K562 (cell line): ENCODE results near the gene PRMT6. TPM values are rescaled to one million over a fixed set of nuclear protein-coding genes. Genes with fewer than 3 reads are reported as not detected.

Experiments used
- ATF7 ChIP-seq: fragments of 450-650 bp; IDR thresholded peaks from 2 replicates; pipeline ENCODE4 v1.7.1; 2014; ENCODE audit warnings: mild to moderate bottlenecking, moderate library complexity
- CHCHD3 ChIP-seq: fragments of 250-450 bp; sonication (Bioruptor Pico); IDR thresholded peaks from 2 replicates; pipeline ENCODE4 v2.1.2; 2022; ENCODE audit warnings: mild to moderate bottlenecking
- CTBP1 ChIP-seq: fragments of 450-650 bp; IDR thresholded peaks from 2 replicates; pipeline ENCODE4 v1.6.1; 2016; ENCODE audit warnings: borderline replicate concordance
- ETV5 ChIP-seq: sonication (generic); formaldehyde crosslinking; IDR thresholded peaks from 2 replicates; pipeline ENCODE4 v1.4.0; 2020; ENCODE audit warnings: low read depth, mild to moderate bottlenecking, missing genetic modification reagents
- GABPB1 ChIP-seq: sonication (generic); formaldehyde crosslinking; IDR thresholded peaks from 2 replicates; pipeline ENCODE4 v1.8.0; 2022; ENCODE audit warnings: mild to moderate bottlenecking, missing genetic modification reagents
- GATAD2A ChIP-seq: fragments of 450-650 bp; IDR thresholded peaks from 2 replicates; pipeline ENCODE4 v1.6.1; 2017
- GTF2A2 ChIP-seq: IDR thresholded peaks from 2 replicates; pipeline ENCODE4 v1.6.1; 2016; ENCODE audit warnings: mild to moderate bottlenecking, missing genetic modification characterization, missing compliant biosample characterization
- HLTF ChIP-seq: fragments of 450-650 bp; IDR thresholded peaks from 2 replicates; pipeline ENCODE4 v1.6.1; 2016
- HNRNPL ChIP-seq: fragments of 200-400 bp; formaldehyde crosslinking; IDR thresholded peaks from 2 replicates; pipeline ENCODE4 v1.6.1; 2017; ENCODE audit warnings: low read depth, mild to moderate bottlenecking, low read length
- LCOR ChIP-seq: sonication (generic); formaldehyde crosslinking; IDR thresholded peaks from 2 replicates; pipeline ENCODE4 v1.8.0; 2022; ENCODE audit warnings: mild to moderate bottlenecking, missing genetic modification reagents
- MYC ChIP-seq, 2 experiments: fragments of 250-450 bp in 1 of 2; sonication (Bioruptor Pico) in 1 of 2; IDR thresholded peaks; 2 replicates each; pipeline versions ENCODE4 v1.5.1 to v1.6.1; 2012 to 2021; ENCODE audit warnings: low read depth in 2 of 2, borderline replicate concordance in 1 of 2, improper control_type of control experiment in 1 of 2, low read length in 1 of 2, mild to moderate bottlenecking in 1 of 2, moderate library complexity in 1 of 2
- NCOA4 ChIP-seq: fragments of 450-650 bp; IDR thresholded peaks from 2 replicates; pipeline ENCODE4 v1.6.1; 2018; ENCODE audit warnings: mild to moderate bottlenecking; ENCODE audit not compliant: partially characterized antibody
- NFIC ChIP-seq: fragments of 450-650 bp; IDR thresholded peaks from 2 replicates; pipeline ENCODE4 v1.6.1; 2017; ENCODE audit warnings: mild to moderate bottlenecking, inconsistent platforms
- NFRKB ChIP-seq: fragments of 450-650 bp; IDR thresholded peaks from 2 replicates; pipeline ENCODE4 v1.6.1; 2016; ENCODE audit warnings: low read depth
- PHB ChIP-seq: fragments of 250-450 bp; sonication (Bioruptor Pico); IDR thresholded peaks from 2 replicates; pipeline ENCODE4 v1.5.0; 2021
- PHF21A ChIP-seq: fragments of 450-650 bp; IDR thresholded peaks from 2 replicates; pipeline ENCODE4 v1.6.1; 2017; ENCODE audit warnings: low read depth, borderline replicate concordance
- PHF8 ChIP-seq: fragments of 200-600 bp; sonication (generic); IDR thresholded peaks from 2 replicates; pipeline ENCODE4 v1.6.1; 2012; ENCODE audit warnings: mixed run types, mild to moderate bottlenecking, inconsistent platforms, low read length, moderate library complexity, borderline replicate concordance
- POLR3G ChIP-seq: IDR thresholded peaks from 2 replicates; pipeline ENCODE4 v1.6.1; 2011; ENCODE audit not compliant: insufficient read length, insufficient replicate concordance; ENCODE audit errors: extremely low read depth
- PTBP1 ChIP-seq: fragments of 200-400 bp; formaldehyde crosslinking; IDR thresholded peaks from 2 replicates; pipeline ENCODE4 v1.6.1; 2017; ENCODE audit warnings: low read depth, low read length
- PYGO2 ChIP-seq: fragments of 450-650 bp; IDR thresholded peaks from 2 replicates; pipeline ENCODE4 v1.6.1; 2016; ENCODE audit warnings: mild to moderate bottlenecking, missing genetic modification characterization, moderate library complexity, missing compliant biosample characterization
- SAP30 ChIP-seq: fragments of 200-600 bp; sonication (generic); IDR thresholded peaks from 2 replicates; pipeline ENCODE4 v1.6.1; 2012; ENCODE audit warnings: borderline replicate concordance, low read depth, mild to moderate bottlenecking, moderate library complexity, low read length, control low read depth, inconsistent platforms; ENCODE audit not compliant: insufficient read depth, poor library complexity, severe bottlenecking
- TEAD2 ChIP-seq: fragments of 450-650 bp; IDR thresholded peaks from 2 replicates; pipeline ENCODE4 v1.6.1; 2016; ENCODE audit warnings: missing genetic modification characterization, control low read depth, missing compliant biosample characterization
- USF2 ChIP-seq: sonication (generic); formaldehyde crosslinking; IDR thresholded peaks from 2 replicates; pipeline ENCODE4 v1.5.0; 2020; ENCODE audit warnings: missing genetic modification reagents
- polyA plus RNA-seq, 8 experiments: library from polyadenylated mRNA; depleted of rRNA in 4 of 8; stranded (reverse) in 5 of 8; unstranded in 3 of 8; fragments of >200 nt; fragmentation: Nextera tagmentation in 2 of 8; fragmentation: Illumina TruSeq in 1 of 8; extraction: Ambion mirVana in 2 of 8; extraction: Trizol in 1 of 8; gene quantifications; 2 replicates each; pipeline versions ENCODE4 v1.2.1 to v1.2.3, GENCODE V29; 2011 to 2014; ENCODE audit warnings: inconsistent platforms in 1 of 8, missing spikeins in 1 of 8
- total RNA-seq, 7 experiments: library from RNA; depleted of rRNA in 6 of 7; stranded (reverse); fragments of >200 nt in 6 of 7; fragmentation: Illumina TruSeq in 2 of 7; extraction: Trizol in 2 of 7; gene quantifications; 2 replicates each; pipeline versions ENCODE4 v1.2.1 to v1.2.3, GENCODE V29; 2011 to 2021; ENCODE audit warnings: low replicate concordance in 1 of 7
- TF ChIP-seq, protein P1 (sequence below): fragments of 450-650 bp; formaldehyde crosslinking; IDR thresholded peaks from 2 replicates; pipeline ENCODE4 v1.4.0; 2020; ENCODE audit warnings: mild to moderate bottlenecking, mixed read lengths
- TF ChIP-seq, protein P2 (sequence below): IDR thresholded peaks from 2 replicates; pipeline ENCODE4 v1.6.1; 2011; ENCODE audit warnings: borderline replicate concordance, low read depth, mild to moderate bottlenecking, moderate library complexity, low read length; ENCODE audit not compliant: insufficient read depth, poor library complexity, severe bottlenecking

Gene PRMT6
- total and polyA plus RNA-seq, 9 of the 15 experiments (the other 6 are each of a cell fraction or from before 2014, with no cell fraction given): 6.1 to 36.9 (median 29.4) TPM

DNA sequence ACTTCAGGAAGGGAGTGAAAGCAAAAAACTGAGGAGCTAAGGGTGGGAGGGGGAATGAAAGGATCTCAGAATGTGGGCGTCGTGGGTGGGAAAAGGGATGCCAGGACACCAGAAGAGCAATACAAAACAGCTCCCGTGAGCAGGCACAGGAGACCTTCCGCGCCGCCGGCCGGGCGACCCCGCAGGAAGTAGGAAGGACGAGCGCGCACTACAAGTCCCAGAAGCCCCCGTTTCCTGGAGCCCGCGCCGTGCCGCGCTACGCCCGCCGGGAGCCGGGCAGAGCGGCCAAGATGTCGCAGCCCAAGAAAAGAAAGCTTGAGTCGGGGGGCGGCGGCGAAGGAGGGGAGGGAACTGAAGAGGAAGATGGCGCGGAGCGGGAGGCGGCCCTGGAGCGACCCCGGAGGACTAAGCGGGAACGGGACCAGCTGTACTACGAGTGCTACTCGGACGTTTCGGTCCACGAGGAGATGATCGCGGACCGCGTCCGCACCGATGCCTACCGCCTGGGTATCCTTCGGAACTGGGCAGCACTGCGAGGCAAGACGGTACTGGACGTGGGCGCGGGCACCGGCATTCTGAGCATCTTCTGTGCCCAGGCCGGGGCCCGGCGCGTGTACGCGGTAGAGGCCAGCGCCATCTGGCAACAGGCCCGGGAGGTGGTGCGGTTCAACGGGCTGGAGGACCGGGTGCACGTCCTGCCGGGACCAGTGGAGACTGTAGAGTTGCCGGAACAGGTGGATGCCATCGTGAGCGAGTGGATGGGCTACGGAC lies at the start of gene PRMT6 (continued):
- TF ChIP-seq, protein P1, sequence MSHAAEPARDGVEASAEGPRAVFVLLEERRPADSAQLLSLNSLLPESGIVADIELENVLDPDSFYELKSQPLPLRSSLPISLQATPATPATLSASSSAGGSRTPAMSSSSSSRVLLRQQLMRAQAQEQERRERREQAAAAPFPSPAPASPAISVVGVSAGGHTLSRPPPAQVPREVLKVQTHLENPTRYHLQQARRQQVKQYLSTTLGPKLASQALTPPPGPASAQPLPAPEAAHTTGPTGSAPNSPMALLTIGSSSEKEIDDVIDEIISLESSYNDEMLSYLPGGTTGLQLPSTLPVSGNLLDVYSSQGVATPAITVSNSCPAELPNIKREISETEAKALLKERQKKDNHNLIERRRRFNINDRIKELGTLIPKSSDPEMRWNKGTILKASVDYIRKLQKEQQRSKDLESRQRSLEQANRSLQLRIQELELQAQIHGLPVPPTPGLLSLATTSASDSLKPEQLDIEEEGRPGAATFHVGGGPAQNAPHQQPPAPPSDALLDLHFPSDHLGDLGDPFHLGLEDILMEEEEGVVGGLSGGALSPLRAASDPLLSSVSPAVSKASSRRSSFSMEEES (CRISPR knock-in tag): no peak
- TF ChIP-seq ATF7 (peak; percentile 55; the same call in 1 of the 2 replicates), HNRNPL (no peak), USF2 (CRISPR knock-in tag) (no peak; the same call in 1 of the 2 replicates), PYGO2 (tag) (no peak), POLR3G (no peak), GTF2A2 (tag) (no peak), CHCHD3 (no peak), NCOA4 (no peak), SAP30 (no peak), GABPB1 (CRISPR knock-in tag) (peak; percentile 89), NFRKB (no peak; the same call in 1 of the 2 replicates), PHB (CRISPR knock-in tag) (0 out of 2 replicates have a peak, but pooled peaks have one; percentile 32), LCOR (CRISPR knock-in tag) (peak; percentile 87), PHF8 (peak; percentile 76; the same call in 1 of the 2 replicates), NFIC (peak; percentile 85), PHF21A (0 out of 2 replicates have a peak, but pooled peaks have one; percentile 12), PTBP1 (no peak), GATAD2A (peak; percentile 52; the same call in 1 of the 2 replicates), HLTF (0 out of 2 replicates have a peak, but pooled peaks have one; percentile 32), MYC (IDR thresholded peaks at IDR 0.05; ENCODE audit: low read depth, low read length) (no peak; the same call in 1 of the 2 replicates), MYC (CRISPR knock-in tag; IDR thresholded peaks at IDR 0.05; ENCODE audit: borderline replicate concordance, low read depth) (peak; percentile 83), ETV5 (CRISPR knock-in tag) (peak; percentile 51), TEAD2 (tag) (no peak), CTBP1 (peak; percentile 73; the same call in 1 of the 2 replicates)
- TF ChIP-seq, protein P2, sequence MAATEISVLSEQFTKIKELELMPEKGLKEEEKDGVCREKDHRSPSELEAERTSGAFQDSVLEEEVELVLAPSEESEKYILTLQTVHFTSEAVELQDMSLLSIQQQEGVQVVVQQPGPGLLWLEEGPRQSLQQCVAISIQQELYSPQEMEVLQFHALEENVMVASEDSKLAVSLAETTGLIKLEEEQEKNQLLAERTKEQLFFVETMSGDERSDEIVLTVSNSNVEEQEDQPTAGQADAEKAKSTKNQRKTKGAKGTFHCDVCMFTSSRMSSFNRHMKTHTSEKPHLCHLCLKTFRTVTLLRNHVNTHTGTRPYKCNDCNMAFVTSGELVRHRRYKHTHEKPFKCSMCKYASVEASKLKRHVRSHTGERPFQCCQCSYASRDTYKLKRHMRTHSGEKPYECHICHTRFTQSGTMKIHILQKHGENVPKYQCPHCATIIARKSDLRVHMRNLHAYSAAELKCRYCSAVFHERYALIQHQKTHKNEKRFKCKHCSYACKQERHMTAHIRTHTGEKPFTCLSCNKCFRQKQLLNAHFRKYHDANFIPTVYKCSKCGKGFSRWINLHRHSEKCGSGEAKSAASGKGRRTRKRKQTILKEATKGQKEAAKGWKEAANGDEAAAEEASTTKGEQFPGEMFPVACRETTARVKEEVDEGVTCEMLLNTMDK: no peak
